Activated CD4-positive, alpha-beta T cell treated with anti-CD3 and anti-CD28 coated beads, Interleukin-2, amount 50 U/mL, for 16 hours (primary cell): Measurements from ENCODE around the gene PIGR.
A peak's percentile ranks its signal among the peaks of the same experiment; 100 is the strongest.

Source experiments
- DNase-seq: peaks from one replicate; pipeline ENCODE4 v3.0.0-alpha.2; 2020

PIGR gene

DNA sequence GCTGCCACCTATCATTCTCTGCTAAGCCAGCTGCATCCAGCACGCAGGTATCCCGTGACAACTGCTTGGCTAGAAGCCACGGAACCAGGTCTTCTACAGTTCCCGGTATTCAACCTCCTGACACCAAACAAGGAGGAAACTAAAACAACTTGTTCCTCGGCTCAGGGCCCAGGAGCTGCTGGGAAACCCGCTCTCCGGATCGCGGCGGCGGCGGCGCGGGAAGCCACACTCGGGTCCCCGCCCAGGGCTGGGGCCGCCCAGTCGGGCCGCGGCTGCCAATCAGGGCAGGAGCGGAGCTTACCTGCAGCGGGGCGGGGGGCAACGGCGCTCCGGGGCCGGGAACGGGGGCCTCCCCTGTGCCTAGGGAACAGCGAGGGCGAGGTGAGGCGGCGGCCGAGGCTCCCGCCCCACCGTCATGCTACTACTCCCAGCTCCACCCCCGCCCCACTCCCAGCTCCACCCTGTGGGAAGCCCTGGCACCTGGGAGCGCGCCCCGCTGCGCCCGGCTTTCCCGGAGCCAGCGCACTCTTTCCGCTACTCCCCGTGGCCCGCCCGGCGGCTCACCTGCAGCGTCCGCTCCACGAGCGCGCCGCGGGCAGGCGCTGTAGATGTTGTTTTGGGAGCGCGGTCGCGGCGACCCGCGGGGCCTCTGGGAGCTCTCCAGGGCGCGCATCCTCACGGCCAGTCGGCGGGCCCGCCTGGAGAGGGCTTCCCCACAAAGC, 36.9 kb downstream of the PIGR start:
- no peak for DNase-seq

DNA sequence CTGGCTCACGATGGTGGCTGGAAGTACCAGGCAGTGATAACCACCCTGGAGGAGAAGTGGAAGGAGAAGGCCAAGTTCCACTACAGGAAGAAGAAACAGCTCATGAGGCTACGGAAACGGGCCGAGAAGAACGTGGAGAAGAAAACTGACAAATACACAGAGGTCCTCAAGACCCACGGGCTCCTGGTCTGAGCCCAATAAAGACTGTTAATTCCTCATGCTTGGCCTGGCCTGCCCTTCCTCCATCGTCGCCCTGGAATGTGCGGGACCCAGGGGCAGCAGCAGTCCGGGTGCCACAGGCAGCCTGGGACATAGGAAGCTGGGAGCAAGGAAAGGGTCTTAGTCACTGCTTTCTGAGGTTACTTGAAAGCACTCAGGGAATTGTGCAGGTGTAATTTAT, 38.2 kb downstream of the PIGR start:
- no peak for DNase-seq

DNA sequence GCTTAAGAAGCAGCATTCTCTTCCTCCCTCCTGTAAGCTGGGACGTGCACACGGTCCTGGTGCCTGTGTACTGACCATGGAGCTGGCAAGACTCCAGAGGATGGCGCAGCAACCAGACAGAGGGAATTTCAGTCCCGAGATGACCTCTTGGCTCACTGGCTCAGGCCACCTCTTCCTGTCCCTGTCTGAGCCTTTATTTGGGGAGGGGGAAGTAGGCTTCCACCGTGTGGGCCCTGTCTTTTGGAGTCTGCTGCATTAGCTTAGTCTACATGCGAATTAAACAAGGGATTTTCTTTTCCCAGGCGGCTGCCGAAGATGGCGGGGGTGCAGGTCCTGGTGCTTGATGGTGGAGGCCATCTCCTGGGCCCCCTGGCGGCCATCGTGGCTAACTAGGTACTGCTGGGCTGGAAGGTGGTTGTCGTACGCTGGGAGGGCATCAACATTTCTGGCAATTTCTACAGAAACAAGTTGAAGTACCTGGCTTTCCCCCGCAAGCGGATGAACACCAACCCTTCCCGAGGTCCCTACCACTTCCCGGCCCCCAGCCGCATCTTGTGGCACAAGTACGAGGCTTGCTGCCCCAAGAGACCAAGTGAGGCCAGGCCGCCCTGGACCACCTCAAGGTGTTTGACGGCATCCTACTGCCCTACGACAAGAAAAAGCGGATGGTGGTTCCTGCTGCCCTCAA, 38.8 kb downstream of the PIGR start:
- DNase-seq: no peak

DNA sequence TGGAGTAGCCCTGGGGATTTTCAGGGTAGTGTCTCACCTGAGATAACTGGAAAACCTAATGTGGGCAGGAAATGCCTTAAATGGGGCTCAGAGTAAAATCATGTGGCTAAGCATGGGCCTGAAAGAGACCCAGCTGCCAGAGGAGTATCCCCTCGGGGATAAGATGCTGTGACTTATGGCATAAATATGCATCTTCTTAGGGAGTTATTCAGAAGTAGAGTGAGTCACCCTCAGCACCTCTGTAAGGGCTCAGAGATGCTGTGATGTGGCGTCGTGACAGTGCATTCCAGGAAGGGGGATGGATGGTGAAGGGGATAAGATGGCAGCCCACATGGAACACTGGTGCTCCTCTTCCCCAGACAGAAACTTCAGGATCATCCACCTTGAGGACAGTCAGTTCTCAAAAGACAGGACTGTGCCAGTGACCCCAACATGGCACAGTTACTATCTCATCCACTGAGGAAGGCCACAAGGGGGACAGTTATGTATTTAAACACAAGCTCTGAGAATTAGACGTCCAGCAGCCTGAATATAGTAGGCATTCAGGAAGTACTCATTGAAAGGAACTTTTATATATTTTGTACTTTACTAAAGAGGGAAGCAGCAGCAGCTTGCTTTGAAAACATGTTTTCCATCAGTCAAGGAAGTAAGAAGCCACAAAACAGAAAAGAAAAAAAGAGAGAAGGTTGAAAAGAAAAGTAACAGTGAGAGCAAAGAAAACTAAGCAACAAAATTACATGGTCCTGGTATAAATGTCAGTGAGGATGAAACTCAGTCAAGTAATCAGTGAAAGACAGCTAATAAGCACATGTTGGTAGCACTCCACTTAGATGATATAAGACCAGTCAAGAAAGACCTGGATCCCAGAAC, 40.7 kb downstream of the PIGR start:
- no peak for DNase-seq

DNA sequence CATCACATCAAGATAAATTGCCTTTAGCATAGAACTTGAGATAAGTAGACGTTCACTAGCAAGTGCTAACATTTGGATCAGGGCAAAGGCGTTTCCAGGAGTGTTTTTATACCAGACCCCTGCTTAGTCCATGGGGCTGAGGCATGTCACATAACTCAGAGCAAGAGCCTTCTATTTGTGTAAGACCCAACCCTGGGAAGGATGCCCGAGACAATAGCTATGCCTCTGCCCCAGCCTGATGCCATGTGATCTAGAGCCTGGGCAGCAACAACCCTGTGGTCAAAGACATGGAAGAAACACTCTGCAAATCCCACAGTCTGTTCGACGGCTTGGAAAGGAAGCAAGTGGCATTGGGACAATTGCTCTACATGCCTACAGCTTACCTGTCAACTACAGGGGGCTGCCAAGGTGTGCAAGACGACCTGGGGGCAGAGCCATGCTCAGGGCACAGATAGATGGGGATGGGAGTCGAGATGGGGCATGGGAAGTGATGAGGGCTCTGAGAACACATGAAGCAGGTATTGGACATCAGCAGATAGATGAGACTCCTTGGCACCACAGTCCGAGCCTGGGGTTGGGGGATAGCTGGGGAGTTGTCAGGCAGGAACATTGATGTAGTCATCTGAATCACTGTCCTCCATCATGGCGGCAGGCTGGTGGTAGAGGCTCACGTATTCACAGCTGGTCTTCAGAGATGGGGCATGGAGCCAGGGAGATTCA, 41.7 kb downstream of the PIGR start:
- DNase-seq: no peak

DNA sequence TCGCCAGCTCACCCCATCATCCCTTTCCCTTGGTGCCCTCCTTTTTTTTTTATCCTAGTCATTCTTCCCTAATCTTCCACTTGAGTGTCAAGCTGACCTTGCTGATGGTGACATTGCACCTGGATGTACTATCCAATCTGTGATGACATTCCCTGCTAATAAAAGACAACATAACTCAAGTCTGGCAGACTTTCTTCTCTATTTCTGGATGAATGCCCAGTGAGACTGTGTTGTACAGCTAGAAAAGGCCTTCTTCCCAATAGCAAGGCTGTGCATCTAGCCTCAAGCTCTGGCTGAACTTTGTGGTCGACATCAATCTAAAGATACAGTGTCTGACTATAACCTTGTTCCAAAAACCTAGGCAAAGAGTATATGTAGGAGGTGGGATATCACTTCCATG, 42.6 kb downstream of the PIGR start:
- no peak for DNase-seq

DNA sequence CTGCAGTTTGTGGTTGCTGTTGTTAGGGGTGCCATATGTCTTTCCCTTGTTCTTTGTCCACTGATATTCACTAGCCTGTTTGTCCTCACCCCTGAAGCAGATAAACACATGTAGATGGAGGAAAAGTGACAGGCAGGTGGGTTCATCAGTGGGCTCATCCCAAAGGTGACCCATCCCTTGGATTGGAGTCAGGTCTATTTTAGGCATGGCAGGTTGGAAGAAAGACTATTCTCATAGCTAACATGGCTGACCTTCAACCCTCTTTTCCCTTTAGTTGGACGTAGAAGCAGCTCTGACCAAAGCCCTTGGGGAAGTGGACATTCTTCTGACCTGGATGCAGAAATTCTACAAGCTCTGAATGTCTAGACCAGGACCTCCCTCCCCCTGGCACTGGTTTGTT, 43.6 kb downstream of the PIGR start:
- DNase-seq: no peak

DNA sequence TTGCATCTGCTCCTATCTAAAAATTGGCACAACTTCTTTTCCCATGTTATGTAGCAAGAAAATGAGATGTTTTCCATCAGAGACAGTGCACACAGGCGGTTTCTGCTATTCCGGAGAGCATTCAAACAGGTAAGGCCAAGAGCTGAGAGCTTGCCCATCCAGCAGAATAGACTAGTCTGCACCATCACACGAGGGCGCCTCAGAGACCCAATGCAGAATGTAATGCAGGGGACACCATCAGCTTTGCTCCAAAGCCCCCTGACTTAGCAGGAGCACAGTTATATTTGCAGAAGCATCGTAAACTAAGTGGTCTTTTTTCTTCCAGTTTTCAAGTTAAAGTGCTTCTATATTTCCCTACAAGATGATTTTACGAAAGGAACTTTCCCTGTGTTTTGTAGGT, 44.3 kb downstream of the PIGR start:
- DNase-seq: no peak

DNA sequence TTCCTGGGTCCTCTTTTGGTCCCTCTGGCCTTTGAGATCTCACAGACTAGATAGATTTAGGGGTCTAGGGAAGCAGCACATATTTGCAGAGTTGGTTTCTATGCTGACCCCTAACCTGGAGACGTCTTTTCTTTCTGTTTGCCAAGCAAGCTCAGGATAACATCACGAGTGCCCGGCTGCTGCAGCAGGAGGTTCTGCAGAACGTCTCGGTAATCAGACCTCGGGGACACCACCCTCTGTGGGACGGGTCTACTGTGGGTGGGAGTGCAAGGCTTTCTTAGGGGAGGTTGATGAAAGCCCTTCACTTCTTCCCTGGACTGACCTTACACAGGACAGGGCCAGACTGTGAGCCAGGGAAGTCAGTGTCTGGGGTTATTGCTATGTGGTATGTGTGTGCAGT, 46.1 kb downstream of the PIGR start:
- no peak for DNase-seq

DNA sequence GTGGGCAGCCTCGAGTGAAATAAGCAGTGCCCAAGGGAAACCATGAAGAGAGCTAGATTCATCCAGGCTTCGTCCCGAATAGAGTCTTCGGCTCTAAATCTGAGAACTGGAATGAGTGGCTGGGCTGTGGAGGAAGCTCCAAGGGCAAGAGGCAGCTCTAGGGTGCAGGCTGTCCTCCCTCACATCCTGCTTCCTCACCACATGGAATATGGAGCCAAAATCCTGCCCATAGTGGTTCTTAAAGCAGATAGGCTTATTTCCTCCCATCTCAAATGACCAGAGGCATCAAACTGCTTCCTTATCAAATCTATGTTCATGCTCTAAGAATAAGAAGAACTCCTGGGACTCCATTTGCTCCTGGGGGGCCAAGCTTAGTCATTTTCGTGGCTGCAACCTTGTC, 46.5 kb downstream of the PIGR start:
- DNase-seq: no peak

DNA sequence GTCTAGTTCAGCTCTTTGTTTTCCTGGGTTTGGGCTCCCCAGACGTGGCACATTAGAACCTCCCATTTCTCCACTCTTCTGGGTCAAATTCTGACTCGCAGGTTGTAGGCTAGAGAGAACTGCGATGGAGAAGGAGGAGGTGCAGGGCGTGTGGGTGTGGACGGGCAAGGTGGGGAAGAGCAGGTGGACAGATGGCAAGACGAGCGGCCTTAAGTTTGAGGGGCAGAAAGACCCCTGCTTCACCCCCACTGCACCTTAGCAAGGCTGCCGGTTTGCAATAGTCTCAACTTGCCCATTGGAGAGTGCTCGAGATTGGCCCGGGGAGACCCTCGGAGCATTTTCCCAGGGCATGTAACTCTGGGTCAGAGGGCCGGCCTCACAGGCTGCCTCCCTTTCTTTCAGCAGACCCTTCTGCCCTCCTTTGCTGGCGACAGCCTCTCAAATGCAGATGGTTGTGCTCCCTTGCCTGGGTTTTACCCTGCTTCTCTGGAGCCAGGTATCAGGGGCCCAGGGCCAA, 47.3 kb downstream of the PIGR start:
- no peak for DNase-seq

DNA sequence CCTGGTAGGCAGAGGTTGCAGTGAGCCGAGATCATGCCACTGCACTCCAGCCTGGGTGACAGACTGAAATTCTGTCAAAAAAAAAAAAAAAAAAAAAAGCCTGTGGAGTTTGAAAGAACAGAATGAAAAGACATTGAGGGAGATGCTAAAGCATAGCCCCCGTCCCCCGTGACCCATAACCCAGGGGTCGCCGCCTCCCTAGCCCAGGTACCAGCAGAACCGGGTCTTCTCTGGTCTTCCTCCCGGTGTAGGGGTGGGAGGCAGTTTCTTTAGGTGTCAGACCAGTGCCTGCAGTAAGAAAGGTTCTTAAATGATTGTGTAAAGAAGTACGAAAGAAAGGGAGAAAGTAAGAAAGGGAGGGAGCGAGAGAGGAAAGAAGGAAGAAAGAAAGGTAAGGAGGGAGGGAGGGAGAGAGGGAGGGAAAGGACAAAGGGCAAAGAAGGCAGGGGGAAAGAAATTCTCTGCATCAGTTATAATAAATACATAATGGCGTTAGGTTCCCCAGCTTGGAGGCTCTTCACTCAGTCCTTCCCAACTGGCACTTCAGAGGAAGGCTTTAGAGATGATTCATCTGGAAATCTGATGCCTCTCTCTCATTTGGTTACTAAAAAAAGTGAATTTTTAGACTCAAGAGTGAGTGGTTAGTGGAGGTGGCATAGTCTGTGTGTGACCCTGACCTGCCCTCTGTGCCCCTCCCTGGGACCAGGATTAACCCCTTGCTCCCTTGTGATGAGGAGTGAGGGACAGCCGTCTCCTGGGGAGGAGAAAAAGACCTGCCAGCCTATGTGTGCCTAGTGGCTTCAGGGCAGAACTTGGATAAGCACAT, 48.0 kb downstream of the PIGR start:
- no peak for DNase-seq

DNA sequence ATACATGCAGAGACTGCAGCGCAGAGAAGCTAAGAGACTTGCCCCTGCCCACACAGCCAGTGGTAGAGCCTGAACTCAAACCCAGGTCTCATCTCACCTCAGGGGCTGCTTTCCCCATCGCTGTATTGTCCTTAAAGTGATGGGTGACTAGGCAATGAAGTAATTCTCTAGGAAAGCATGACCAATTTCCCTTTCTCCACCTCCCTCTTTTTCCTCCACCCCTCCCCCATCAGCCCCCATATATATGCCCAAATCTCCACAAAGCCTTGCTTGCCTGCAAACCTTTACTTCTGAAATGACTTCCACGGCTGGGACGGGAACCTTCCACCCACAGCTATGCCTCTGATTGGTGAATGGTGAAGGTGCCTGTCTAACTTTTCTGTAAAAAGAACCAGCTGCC, 49.1 kb downstream of the PIGR start, which contains the start of gene IL24:
IL24 (plus strand) TSS at position 269 of the 400 bp plus-strand sequence. CDS start 390 bp downstream, outside the sequence.
- DNase-seq: peak; percentile 40

DNA sequence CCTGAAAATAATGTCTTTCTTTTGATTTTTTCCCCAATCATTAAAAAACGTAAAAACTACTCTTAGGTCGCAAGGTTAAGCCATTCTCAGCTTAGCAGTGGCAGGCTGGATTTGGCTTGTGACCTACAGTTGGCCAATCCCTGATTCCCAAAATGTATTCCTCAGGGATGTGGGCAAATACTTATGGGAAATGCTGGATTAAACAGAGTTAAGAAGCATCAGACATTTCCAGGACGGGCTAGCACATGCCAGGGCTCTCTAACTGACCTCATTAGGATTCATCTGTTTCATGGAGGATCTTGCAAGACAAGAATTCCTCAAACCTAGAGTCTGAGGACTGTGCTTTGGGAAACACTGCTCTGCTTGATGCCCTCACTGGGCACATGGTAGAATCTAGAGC, 50.0 kb downstream of the PIGR start:
- DNase-seq: no peak

DNA sequence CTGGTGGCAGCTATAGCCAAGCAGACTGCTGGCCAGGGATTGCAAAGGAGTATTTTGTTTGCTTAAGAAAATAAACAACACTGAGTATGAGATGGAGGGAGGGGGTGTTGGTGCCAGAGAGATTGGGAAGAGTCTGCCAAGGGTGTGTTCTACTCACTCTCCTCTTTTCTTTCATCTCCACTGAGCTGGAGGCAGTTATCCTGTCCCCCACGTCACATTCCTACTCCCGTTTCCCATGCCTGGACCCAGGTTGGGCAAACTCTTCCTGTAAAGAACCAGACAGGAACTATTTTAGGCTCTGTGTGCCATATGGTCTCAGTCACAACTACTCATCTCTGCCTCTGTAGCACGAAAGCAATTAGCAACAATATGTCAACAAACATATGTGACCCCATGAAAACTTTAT, 50.4 kb downstream of the PIGR start:
- DNase-seq: no peak

DNA sequence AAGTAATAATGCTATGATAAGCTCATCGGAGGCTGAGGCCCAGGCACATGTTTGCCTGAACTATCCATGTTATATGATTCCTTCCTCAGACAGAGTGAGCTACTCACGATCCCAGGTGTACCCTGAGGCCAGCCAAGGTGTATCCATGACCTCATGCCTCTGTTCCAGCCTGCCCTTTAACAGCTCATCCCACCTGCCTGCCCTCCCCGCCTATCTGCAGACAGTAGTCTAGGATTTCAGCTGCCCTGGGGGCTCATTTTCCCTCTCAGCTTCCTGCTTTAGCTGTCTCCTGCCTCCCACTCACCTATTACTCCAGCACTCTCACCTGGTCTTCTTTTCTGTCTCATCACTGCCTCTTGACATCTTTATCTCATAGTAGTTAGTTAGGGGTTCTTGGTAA, 50.9 kb downstream of the PIGR start:
- no peak for DNase-seq

DNA sequence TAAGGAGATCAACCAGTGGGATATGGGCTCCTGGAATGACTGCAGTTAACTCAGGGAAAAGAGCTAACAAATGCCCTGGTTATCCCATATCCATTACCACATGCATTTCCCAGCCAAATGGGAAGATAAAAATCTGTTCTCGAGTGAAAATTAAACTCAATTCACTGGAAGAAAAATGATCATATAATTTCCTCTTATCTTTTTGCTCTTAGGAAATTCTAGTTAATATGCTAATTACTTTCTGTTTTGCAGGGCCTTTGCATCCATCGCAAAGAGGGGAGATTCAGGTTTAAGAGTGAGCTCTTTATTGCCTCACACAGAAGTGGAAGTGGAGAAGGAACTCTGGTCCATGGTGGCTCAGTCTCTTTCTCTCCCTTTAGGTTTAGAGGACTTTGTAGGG, 52.9 kb downstream of the PIGR start:
- no peak for DNase-seq

DNA sequence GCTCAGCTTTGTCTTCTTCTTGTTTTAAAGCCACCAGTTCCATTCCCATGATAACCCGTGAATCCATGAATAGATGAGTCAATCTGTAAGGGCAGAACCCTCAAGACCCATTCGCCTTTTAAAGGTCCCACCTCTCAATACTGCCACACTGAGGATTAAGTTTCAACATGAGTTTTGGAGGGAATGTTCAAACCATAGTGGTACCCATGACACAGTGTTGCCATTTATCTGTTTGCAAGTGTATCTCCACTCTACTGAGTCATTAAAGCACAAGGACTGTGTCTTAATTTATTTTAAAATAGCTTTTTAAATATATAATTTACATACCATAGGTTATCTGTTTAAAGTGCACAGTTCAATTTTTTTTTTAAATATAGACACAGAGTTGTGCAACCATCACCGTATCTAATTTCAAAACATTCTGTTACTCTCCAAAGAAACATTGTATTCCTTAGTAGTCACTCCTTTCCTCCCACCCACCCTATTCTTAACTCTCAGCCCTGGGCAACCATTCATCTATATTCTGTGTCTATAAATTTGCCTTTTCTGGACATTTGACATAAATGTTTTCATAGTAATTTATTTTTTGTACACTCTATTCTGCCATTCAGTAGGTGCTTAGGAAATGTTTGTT, 53.8 kb downstream of the PIGR start:
- DNase-seq: no peak

DNA sequence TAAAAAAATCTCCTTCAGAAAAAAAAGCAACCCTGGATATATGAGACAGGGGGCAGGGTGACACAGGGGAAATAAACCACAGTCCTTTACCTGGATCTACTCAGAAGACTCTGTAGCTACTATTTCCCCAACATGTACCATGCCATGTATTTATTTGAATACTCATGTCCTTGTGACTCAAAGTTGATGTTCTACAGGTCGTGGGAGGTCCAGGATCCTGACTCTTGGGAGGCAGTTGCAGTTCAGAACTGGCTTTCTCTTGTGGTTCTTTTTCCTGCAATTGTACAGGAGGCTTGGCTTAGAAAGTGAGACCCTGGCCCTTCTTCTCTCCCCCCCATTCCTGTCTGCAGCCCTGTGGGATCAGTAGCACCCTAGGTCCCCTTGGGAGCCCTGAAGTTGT, 54.9 kb downstream of the PIGR start:
- DNase-seq: no peak

DNA sequence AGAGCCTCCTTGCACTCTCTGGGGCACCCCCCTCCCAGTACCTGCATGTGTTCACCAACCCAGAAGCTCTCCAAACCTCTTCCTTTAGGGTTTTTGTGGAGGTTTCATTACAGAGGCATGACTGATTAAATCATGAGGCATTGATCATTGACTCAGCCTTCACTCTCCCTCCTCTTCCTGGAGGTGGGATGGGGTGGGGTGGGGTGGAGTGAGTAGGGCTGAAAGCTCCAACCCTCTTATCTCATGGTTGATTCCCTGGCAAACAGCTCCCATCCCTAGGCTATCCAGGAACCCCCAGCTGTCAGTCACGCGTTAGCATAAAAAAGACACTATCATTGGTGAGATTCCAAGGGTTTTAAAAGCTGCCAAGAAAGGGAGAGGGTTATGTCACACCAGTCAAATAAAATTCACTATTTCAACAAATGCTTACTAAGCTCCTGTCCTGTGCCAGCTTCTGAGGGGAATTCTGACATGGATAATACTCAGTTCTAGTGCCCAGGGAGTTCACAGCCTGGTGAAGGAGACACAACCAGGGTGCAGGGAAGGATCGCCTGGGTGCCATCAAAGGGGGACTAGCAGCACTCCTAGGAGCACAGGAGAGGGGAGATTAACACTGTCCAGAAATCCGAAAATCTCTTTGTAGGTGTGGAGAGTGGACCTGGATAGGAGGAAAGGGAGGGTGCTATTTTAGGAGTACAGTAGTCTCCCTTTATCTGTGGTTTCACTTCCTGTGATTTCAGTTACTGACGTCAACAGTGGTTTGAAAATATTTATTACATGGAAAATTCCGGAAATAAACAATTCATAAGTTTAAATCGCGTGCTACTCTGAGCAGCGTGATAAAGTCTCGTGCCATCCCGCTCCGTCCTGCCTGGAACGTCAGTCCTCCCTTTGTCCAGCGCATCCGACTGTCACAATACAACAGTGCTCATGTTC, 55.9 kb downstream of the PIGR start:
- no peak for DNase-seq
